Esophagus muscularis mucosa (tissue), 3 donors: ENCODE results near the gene SAMD5.

Experiments
- CTCF ChIP-seq, 3 experiments: fragments of 200-600 bp in 2 of 3; fragments of 450-650 bp in 1 of 3; sonication (generic) in 2 of 3; IDR thresholded peaks; one replicate each; pipeline ENCODE4 v1.5.1; 2017 to 2019; ENCODE audit warnings: antibody characterized with exemption in 3 of 3, mild to moderate bottlenecking in 2 of 3, moderate library complexity in 1 of 3
- EP300 ChIP-seq: sonication (generic); formaldehyde crosslinking; IDR thresholded peaks from one replicate; pipeline ENCODE4 v1.6.1; 2017; ENCODE audit warnings: antibody characterized with exemption

- TF ChIP-seq CTCF (IDR thresholded peaks at IDR 0.05) = no peak
- no peak for TF ChIP-seq EP300
Measured at GRCh38 chr6:147579667-147580066, 71.2 kb downstream of the SAMD5 start.
